CD14-positive monocyte (primary cell): Measurements from ENCODE around the gene PMPCA. TPM values are rescaled to one million over a fixed set of nuclear protein-coding genes. Genes with fewer than 3 reads are reported as not detected.
"Not testable (repeated sequence)": the region's sequence is repeated elsewhere in the genome, so short reads cannot be mapped to it uniquely, and the experiment has no call there.

Experiments used
- DNase-seq, 3 donors: peaks; one replicate each; pipeline ENCODE4 v3.0.0-alpha.2; 2011 to 2022
- H2AFZ ChIP-seq: 2 replicates; pipeline ENCODE4 v1.6.0; 2012; ENCODE audit warnings: mild to moderate bottlenecking, low read depth, low read length, inconsistent platforms; ENCODE audit not compliant: insufficient read depth, poor library complexity, severe bottlenecking
- H3K27ac ChIP-seq, 2 donors: 1 replicate in 1 of 2; 2 replicates in 1 of 2; pipeline ENCODE4 v1.5.1; 2012 to 2013; ENCODE audit warnings: low read length in 2 of 2, control low read depth in 1 of 2, inconsistent platforms in 1 of 2, low read depth in 1 of 2, mild to moderate bottlenecking in 1 of 2
- H3K27me3 ChIP-seq, 2 donors: one replicate each; pipeline versions ENCODE4 v1.6.0 to v1.6.1; 2011 to 2013; ENCODE audit warnings: low read length in 2 of 2; ENCODE audit not compliant: control insufficient read depth in 2 of 2, insufficient read depth in 2 of 2
- H3K36me3 ChIP-seq, 2 donors: replicated peaks in 1 of 2; 1 replicate in 1 of 2; 2 replicates in 1 of 2; pipeline versions ENCODE4 v1.5.1 to v1.6.1; 2012 to 2013; ENCODE audit warnings: low read length in 2 of 2, control low read depth in 1 of 2, inconsistent platforms in 1 of 2, mild to moderate bottlenecking in 1 of 2; ENCODE audit not compliant: insufficient read depth in 2 of 2, control insufficient read depth in 1 of 2
- H3K4me1 ChIP-seq, 2 donors: 1 replicate in 1 of 2; 2 replicates in 1 of 2; pipeline versions ENCODE4 v1.5.1 to v1.6.1; 2012 to 2013; ENCODE audit warnings: low read length in 2 of 2, control low read depth in 1 of 2, inconsistent platforms in 1 of 2, mild to moderate bottlenecking in 1 of 2, moderate library complexity in 1 of 2; ENCODE audit not compliant: insufficient read depth in 2 of 2, control insufficient read depth in 1 of 2
- H3K4me2 ChIP-seq: replicated peaks from 2 replicates; pipeline ENCODE3; 2012; ENCODE audit warnings: low read length, moderate library complexity, mild to moderate bottlenecking; ENCODE audit not compliant: poor library complexity, severe bottlenecking; ENCODE audit errors: extremely low read depth
- H3K4me3 ChIP-seq, 3 experiments: fragments of 200-600 bp in 1 of 3; sonication (generic) in 1 of 3; replicated peaks in 1 of 3; 1 replicate in 2 of 3; 2 replicates in 1 of 3; pipeline ENCODE4 v1.5.1; 2011 to 2013; ENCODE audit warnings: low read length in 3 of 3, mild to moderate bottlenecking in 3 of 3, control low read depth in 2 of 3, low read depth in 2 of 3, inconsistent platforms in 1 of 3, moderate library complexity in 1 of 3
- H3K79me2 ChIP-seq: 2 replicates; pipeline ENCODE4 v1.6.0; 2012; ENCODE audit warnings: mild to moderate bottlenecking, control low read depth, inconsistent platforms, low read length, moderate library complexity; ENCODE audit not compliant: insufficient read depth
- H3K9ac ChIP-seq: 2 replicates; pipeline ENCODE4 v1.6.0; 2017; ENCODE audit warnings: low read length, mild to moderate bottlenecking; ENCODE audit not compliant: insufficient read depth, poor library complexity, severe bottlenecking
- H3K9me3 ChIP-seq, 2 donors: replicated peaks in 1 of 2; 1 replicate in 1 of 2; 2 replicates in 1 of 2; pipeline versions ENCODE4 v1.5.1 to v1.6.1; 2012 to 2013; ENCODE audit warnings: low read length in 2 of 2, control low read depth in 1 of 2; ENCODE audit not compliant: control insufficient read depth in 1 of 2, insufficient read depth in 1 of 2
- H4K20me1 ChIP-seq: 2 replicates; pipeline ENCODE4 v1.6.0; 2012; ENCODE audit warnings: mild to moderate bottlenecking, low read length, control low read depth, moderate library complexity; ENCODE audit not compliant: insufficient read depth
- H3K27ac Mint-ChIP-seq, 7 donors: one replicate each; pipeline ENCODE4 v1.8.0; 2020; ENCODE audit warnings: mild to moderate bottlenecking in 7 of 7, mixed read lengths in 7 of 7, moderate library complexity in 6 of 7, inconsistent platforms in 2 of 7
- H3K27me3 Mint-ChIP-seq, 3 donors: one replicate each; pipeline ENCODE4 v1.8.0; 2021 to 2022; ENCODE audit warnings: low read depth in 3 of 3, mild to moderate bottlenecking in 3 of 3, mixed read lengths in 3 of 3, moderate library complexity in 3 of 3, inconsistent platforms in 1 of 3
- H3K36me3 Mint-ChIP-seq, 2 donors: one replicate each; pipeline ENCODE4 v1.8.0; 2020; ENCODE audit warnings: mixed read lengths in 2 of 2, inconsistent platforms in 1 of 2, mild to moderate bottlenecking in 1 of 2
- H3K4me1 Mint-ChIP-seq: one replicate; pipeline ENCODE4 v1.8.0; 2020; ENCODE audit warnings: mild to moderate bottlenecking, mixed read lengths
- H3K4me3 Mint-ChIP-seq, 2 donors: one replicate each; pipeline ENCODE4 v1.8.0; 2020; ENCODE audit warnings: mild to moderate bottlenecking in 2 of 2, mixed read lengths in 2 of 2, moderate library complexity in 1 of 2
- H3K9me3 Mint-ChIP-seq, 7 donors: one replicate each; pipeline ENCODE4 v1.8.0; 2020 to 2022; ENCODE audit warnings: mixed read lengths in 7 of 7, mild to moderate bottlenecking in 6 of 7, moderate library complexity in 6 of 7, inconsistent platforms in 2 of 7
- CTCF ChIP-seq: fragments of 200-600 bp; IDR thresholded peaks from one replicate; pipeline ENCODE4 v1.8.0; 2022; ENCODE audit warnings: antibody characterized with exemption, mild to moderate bottlenecking
- WGBS: methylation state at CpG from one replicate; pipeline ENCODE4 v1.1.5; 2013; ENCODE audit warnings: missing lambda C conversion rate; ENCODE audit not compliant: insufficient coverage; 5-methylcytosine and 5-hydroxymethylcytosine counted together
- intact Hi-C, 2 donors: fragments of 100-400 bp; cut with micrococcal nuclease; formaldehyde crosslinking; loops; one replicate each; pipeline versions ENCODE4 v1.15.0 to v1.15.1; 2023
- polyA plus RNA-seq, 3 donors: library from polyadenylated mRNA; depleted of rRNA in 1 of 3; unstranded in 2 of 3; stranded (reverse) in 1 of 3; fragments of 300-500 nt in 2 of 3; fragments of >200 nt in 1 of 3; fragmentation: Illumina TruSeq in 2 of 3; gene quantifications; 1 replicate in 2 of 3; 2 replicates in 1 of 3; pipeline ENCODE4 v1.2.3, GENCODE V29; 2012 to 2021

The PMPCA gene
- polyA plus RNA-seq, 3 donors, result 23.1 to 58.8 (median 24.9) TPM

- H2AFZ ChIP-seq, result no peak overlapping the region
- intact Hi-C loops, result no loop called here
- no peak for TF ChIP-seq CTCF
- H4K20me1 ChIP-seq, result peaks cover 3% of the 10 kb centered on the region
- 80% methylated on average over 1 of the region's 7 CpGs for WGBS
- H3K4me1 Mint-ChIP-seq, result peaks cover 22% of the 10 kb centered on the region
- no peak for DNase-seq
- peaks cover 43 to 55% of the 10 kb centered on the region in 2 donors for H3K36me3 ChIP-seq
- H3K9ac ChIP-seq, result no peak overlapping the region
- H3K36me3 Mint-ChIP-seq, result peaks cover 37 to 62% of the 10 kb centered on the region in 2 donors
- peaks cover 9% of the 10 kb centered on the region for H3K79me2 ChIP-seq
- H3K4me2 ChIP-seq, result no peak overlapping the region
- H3K4me3 Mint-ChIP-seq, result no peak overlapping the region
- no peak overlapping the region for H3K27ac Mint-ChIP-seq
- H3K27me3 Mint-ChIP-seq, result peaks cover 0 to 7% (median 2%) of the 10 kb centered on the region in 3 donors
- H3K4me3 ChIP-seq, result no peak overlapping the region
- no peak overlapping the region for H3K27ac ChIP-seq
- H3K9me3 ChIP-seq, result no peaks in the 10 kb centered on the region
- H3K4me1 ChIP-seq, result peaks cover 12 to 13% of the 10 kb centered on the region in 2 donors
- peaks cover 0 to 2% (median 0%) of the 10 kb centered on the region in 7 donors for H3K9me3 Mint-ChIP-seq
- no peaks in the 10 kb centered on the region for H3K27me3 ChIP-seq
Observed at GRCh38 chr9:136405481-136405880, 5.0 kb upstream of the PMPCA start.

GRCh38 chr9:136405904-136406303 lies 4.6 kb upstream of the PMPCA start:
- H3K79me2 ChIP-seq, result peaks cover 13% of the 10 kb centered on the region
- H3K9me3 ChIP-seq, H3K4me2 ChIP-seq, H3K27ac Mint-ChIP-seq, H3K4me3 Mint-ChIP-seq, H3K4me3 ChIP-seq, intact Hi-C loops, DNase-seq, H3K27me3 Mint-ChIP-seq, H2AFZ ChIP-seq, H4K20me1 ChIP-seq, H3K27me3 ChIP-seq, H3K9ac ChIP-seq, H3K9me3 Mint-ChIP-seq, H3K27ac ChIP-seq: not testable (repeated sequence)
- Mint-ChIP-seq H3K4me1 (peaks cover 20% of the 10 kb centered on the region), H3K36me3 (peaks cover 37 to 62% of the 10 kb centered on the region in 2 donors)
- WGBS, result 98% methylated on average over 8 of the region's 10 CpGs
- H3K4me1 ChIP-seq, result peaks cover 12 to 14% of the 10 kb centered on the region in 2 donors
- H3K36me3 ChIP-seq, result peaks cover 43 to 55% of the 10 kb centered on the region in 2 donors

- DNase-seq, H3K4me3 ChIP-seq, H3K9me3 Mint-ChIP-seq, H2AFZ ChIP-seq, H3K9ac ChIP-seq, H3K27ac ChIP-seq, H3K27ac Mint-ChIP-seq, H3K9me3 ChIP-seq, H3K4me2 ChIP-seq, intact Hi-C loops, H3K27me3 ChIP-seq, H4K20me1 ChIP-seq, H3K27me3 Mint-ChIP-seq, H3K4me3 Mint-ChIP-seq: not testable (repeated sequence)
- Mint-ChIP-seq H3K36me3 (peaks cover 37 to 63% of the 10 kb centered on the region in 2 donors), H3K4me1 (peaks cover 30% of the 10 kb centered on the region)
- H3K79me2 ChIP-seq, result peaks cover 25% of the 10 kb centered on the region
- 100% methylated on average over 11 of the region's 28 CpGs for WGBS
- H3K4me1 ChIP-seq, result peaks cover 22 to 25% of the 10 kb centered on the region in 2 donors
- peaks cover 42 to 55% of the 10 kb centered on the region in 2 donors for H3K36me3 ChIP-seq
Observed at GRCh38 chr9:136407061-136407460, 3.4 kb upstream of the PMPCA start.
